ENCODE results near the gene OSBP.

Gene OSBP

DNA sequence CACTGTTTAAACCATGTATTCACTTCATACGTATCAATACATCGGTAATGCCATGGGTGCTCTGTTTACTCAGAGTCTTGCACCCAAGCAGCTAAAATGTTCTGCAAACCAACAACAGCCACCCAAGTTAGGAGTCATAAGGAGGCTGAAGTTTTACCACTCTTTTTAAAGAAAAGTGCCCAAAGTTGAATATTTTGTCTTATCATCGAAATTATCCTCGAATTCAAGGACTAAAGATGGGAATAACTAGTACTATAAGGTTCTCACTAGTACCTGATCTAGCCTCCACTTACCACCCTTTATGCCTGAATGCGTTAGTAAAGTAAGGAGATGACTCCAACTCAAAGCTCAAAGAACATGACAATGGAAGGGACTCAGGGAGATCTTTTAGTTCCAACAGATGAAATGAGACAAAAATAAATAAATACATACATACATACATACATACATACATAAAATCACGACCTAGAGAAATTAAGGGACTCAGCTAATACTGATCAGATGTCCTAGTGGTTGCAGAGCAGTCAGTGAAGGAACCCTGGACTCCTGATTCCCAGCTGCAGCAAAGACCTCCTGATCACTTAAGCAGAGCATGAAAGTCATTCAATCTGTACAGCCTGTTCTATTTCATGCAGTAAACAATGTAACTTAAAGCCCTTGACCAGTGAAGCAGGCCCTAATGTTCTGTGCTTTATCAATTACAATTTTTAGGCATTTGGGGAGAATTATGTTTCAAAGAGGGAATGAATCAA, 7.7 kb downstream of the OSBP start:
- no peak for DNase-seq

- no peak for DNase-seq
These were observed 13.1 kb downstream of the OSBP start for GRCh38 chr11:59602432-59602831.

GRCh38 chr11:59601788-59602187, 13.8 kb downstream of the OSBP start:
- DNase-seq: no peak

DNA sequence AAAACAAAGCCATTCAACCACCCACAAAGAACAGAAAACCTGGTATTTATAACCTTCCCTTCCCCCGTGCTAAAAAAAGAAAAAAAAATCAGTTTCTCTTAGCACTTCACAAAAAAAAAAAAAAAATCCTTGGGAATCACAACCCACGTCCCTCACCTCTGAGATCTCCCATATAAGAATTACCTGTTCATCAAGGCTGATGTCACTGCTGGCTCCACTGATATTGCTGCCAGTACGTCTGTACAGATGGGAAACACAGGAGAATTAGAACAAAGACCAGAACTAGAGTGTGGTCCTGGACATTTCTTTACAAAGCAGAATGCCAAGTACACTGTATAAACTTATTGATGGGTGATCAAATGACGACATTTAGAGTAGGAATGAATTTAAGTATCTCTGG, 14.9 kb downstream of the OSBP start:
- DNase-seq: no peak

DNA sequence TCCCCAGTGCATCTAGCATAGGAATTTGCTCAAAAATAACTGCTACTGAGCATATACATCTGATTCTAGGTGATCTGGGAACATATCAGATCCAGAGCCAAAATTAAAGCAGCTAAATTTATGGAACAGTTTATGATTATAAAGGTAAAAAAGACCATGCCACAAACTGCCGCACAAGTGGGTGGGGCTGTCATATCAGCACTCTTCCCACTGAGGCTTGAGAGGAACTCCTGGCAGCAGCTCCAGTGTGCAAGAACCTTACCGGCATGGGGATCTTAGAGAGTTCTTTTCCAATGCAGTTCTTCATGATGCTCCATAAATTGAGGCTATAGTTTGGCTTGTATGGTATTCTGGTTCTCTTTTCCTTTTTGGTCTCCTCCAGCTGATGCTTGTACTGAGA, 15.3 kb downstream of the OSBP start:
- DNase-seq: no peak

DNA sequence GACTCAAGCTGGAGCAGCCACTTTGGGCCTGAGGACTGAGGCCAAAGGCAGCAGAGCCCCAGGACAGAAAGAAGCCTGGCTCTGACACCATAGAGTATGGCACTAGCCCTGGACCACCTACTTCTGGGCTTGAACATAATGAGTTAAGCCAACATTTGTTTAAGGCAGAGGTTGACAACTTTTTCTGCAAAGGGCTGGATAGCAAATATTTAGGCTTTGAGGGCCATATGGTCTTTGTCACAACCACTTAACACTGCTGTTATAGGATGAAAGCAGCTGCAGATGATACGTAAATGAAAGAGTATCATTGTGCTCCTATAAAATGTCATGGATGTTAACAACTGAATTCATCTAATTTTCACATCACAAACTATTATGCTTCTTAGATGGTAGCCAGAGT, 16.6 kb downstream of the OSBP start:
- no peak for DNase-seq

DNA sequence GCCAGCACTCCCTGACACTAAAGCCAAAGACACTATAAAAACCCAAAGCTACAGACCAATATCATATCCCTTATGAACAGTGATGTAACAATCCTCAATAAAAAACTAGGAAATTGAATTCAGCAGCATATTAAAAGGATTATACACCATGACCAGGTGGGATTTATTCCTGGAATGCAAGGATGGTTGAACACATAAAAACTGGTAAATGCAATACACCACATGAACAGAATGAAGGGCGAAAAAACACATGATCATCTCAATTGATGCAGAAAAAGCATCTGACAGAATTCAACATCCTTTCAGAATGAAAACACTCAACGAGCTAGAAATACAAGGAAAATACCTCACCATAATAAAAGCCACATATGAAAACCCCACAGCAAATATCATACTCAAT, 31.3 kb downstream of the OSBP start:
- no peak for DNase-seq

DNA sequence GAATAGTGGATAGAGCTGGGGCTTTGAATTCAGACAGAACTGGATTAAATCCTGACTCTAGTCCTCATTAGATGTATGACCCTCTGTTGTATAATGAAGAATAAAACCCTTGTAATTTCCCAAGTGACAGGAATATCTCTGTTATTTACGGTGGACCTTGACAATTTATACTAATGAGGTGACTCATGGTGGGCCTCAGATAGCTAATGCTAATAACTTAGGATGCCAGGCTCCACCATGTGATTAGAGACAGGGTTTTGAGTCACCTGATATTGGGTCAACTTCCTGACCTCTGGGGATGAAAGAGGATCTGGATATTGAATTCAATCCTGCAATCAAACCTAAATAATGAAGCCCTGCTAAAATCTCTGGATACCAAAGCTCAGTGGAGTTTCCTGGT, 33.6 kb downstream of the OSBP start:
- no peak for DNase-seq

GRCh38 chr11:59578369-59578768, 37.2 kb downstream of the OSBP start:
- no peak for DNase-seq

- DNase-seq: no peak
These were observed 40.1 kb downstream of the OSBP start for GRCh38 chr11:59575505-59575904.

- no peak for DNase-seq
These were observed 40.6 kb downstream of the OSBP start for GRCh38 chr11:59574932-59575502.

DNA sequence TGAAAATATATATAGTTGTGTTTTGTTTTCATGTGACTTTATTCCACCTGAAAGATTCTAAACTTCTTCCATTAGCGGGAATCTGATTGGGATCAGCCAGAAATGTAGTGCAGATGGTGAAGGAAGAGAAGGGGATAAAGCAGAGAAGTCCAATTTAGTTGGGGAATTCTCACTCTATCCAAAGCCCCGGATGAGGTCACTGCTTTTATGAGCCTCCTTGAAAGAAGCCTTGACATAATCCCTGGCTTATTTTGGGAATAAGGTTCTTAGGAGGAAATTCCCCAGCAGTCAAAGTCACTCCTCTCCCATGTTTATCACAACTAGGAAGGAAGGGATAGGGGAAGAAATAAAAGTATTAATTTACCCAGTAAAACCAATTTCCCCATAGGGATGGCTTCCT, 41.1 kb downstream of the OSBP start:
- no peak for DNase-seq

GRCh38 chr11:59573216-59573615, 42.4 kb downstream of the OSBP start:
- DNase-seq: no peak

- DNase-seq: no peak
These were observed 43.5 kb downstream of the OSBP start for GRCh38 chr11:59572091-59572490.

DNA sequence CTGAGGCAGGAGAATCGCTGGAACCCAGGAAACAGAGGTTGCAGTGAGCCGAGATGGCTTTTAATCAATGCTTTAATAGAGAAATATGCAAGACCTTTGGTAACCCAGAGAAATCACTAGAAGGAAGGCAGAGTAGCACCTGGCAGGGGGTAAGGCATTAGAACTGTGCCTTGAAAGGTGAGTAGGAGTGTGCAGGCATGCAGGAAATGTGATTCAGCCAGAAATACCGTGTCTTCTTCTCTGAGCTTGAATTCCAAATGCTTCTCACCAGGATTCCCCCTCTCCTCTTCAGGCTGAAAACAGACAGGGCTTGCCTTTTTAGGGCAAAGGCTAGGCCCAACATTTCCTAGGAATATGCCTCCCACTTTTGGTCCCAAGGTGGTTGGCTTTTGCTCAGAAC, 53.3 kb downstream of the OSBP start:
- DNase-seq: no peak

DNA sequence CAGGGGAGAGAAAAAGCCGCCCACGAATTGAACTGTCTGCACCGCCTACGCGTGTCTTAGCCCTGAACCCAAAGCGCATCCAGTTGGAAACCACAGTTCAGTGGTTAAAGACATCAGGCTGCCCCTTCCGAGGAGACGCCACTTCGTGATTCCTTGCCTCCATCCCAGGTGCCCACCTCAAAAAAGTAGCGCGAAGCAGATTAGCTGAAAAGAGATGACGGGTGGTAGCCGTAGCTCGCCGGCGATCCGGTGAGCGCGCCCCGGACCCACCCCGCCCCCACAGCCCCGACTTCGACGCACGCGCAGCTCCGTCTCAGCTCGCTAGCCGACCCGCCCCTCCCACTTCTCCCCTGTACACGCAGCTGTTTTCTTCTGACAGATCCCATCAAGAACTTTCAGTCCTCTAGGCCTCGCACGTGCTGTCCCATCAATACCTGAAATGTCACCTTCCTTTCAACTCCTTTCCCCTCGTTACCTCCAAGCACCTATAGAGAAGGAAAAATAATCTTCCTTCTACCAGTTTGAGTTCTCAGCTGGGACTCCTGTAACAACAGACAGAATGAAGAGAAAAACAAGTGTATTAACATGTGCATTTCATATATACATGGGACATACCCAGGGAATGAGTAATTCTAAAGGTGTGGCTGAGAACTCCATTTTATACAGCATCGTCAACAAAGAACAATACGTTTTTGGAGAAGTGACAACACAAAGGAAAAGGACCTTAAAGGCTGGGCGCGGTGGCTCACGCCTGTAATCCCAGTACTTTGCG, 54.7 kb downstream of the OSBP start:
- DNase-seq: peak; percentile 59 to 72 (median 64)

- DNase-seq: peak in 3 of 4 experiments; percentile 14 to 72 (median 48)
These were observed 55.3 kb downstream of the OSBP start for GRCh38 chr11:59560290-59560701.

- no peak for DNase-seq
These were observed 55.7 kb downstream of the OSBP start for GRCh38 chr11:59559886-59560285.

DNA sequence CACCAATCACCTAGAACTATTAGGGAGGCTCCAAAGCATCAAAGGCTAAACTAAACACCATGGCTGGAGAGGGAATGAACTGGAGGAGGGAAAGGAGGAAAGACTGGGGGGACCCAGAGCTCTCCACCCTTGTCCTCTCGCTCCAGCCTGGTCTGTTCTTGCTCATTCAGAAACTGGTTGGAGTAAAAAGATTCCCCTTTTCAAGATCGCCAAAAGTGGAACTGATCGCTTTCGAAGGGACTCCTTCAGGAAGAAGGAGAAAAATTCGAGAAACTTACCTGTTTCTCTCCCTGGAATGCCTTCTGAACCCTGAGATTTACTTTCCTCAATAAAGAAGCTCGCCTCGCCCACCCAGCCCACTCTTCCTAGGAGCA, 57.3 kb downstream of the OSBP start:
- DNase-seq: no peak

DNA sequence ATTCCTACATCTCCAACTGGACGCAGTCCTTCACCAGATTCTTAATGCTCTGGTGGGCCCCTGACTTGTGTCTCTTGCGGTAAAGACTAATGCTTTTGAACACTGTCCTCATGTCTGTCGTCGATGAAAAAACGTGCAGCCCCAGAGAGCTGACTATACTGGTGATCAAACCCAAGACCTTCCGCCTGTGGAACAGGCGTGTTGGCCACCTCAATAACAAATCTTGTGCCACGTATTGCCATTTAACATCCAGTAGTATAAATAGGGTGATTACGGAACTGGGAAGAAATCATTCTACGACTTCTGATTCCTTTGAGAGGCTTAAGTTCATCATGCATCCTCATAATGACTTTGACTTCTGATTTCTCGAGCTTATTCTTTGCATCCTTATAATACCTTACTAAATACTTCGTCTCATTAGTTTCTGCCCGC, 58.6 kb downstream of the OSBP start:
- no peak for DNase-seq

DNA sequence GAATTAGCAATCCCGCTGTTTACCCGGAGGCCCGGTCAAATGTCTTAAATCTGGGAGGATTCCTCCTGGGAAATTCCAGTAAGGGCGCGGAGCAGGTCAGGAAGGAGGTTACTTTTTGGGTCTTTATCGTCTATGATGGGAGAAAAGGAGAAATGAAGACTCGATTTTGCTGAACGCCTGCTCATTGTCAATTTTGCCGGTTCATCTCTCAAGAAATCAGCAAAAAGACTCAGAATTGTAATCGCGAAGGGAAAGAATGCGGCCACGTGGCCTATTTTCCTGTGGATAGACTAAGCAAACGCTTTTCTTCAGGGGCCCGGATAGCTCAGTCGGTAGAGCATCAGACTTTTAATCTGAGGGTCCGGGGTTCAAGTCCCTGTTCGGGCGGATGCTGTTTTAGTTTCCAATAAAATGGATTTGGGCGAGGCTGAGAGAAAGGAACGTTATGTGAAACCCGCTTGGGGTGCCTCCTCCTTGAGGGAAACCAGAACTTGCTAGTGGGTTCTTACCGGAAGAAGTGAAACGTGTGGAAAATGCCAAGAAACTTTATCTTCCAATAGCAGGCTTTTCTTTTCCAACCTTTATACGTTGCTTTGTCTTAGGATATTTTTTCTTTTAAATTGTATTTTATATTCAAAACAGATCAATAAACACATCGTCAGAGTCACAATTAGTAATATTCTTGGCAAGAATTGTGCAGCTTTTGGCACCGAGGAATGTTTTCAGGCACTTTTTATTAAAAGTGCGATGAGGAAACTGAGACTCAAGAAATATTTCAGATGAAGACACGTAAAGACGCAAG, 59.3 kb downstream of the OSBP start:
- DNase-seq: peak in 2 of 4 experiments; percentile 44 to 56

DNA sequence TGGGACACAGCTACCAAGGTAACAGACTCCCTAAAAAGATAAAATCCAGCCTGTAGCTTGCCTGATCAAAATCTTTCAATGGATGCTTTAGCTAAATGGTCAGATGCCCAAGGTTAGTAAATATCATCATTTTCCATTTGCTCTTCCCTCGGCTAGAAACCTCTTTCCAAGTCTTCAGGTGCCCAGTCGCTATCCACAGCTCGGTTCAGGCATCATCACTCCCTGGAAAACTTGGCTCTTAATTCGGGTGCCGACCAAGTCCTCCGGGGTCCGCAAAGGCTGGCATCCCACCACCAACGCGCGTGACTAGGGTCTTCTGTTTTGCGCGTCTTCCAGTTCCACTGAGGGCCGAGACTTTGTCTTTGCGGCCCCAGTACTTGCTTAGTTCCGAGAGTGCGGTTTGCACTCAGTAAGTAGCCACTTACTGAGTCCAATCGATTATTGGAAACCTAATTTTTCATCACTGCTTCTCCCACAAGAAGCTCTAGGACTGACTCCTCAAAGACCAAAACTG, 59.9 kb downstream of the OSBP start:
- no peak for DNase-seq

- DNase-seq: no peak
These were observed 62.3 kb downstream of the OSBP start for GRCh38 chr11:59553323-59553722.
